22Rv1 (cell line): ENCODE data around the gene ARL14EPL.

ENCODE experiments used
- CTCF ChIP-seq: fragments of 450-650 bp; IDR thresholded peaks from 2 replicates; pipeline ENCODE4 v1.5.1; 2017; ENCODE audit warnings: mild to moderate bottlenecking
- ZFX ChIP-seq: fragments of 450-650 bp; IDR thresholded peaks from 2 replicates; pipeline ENCODE4 v1.6.1; 2017; ENCODE audit warnings: antibody characterized with exemption, borderline replicate concordance

- TF ChIP-seq ZFX: no peak
- no peak for TF ChIP-seq CTCF
These were observed 38.9 kb downstream of the ARL14EPL start for GRCh38 chr5:116071211-116071610.
